RKO (cell line): Measurements from ENCODE around the gene SPHK2.
"Not testable (repeated sequence)": the region's sequence is repeated elsewhere in the genome, so short reads cannot be mapped to it uniquely, and the experiment has no call there.

Experiments used
- DNase-seq: peaks from one replicate; pipeline ENCODE4 v3.0.0-alpha.2; 2016; ENCODE audit warnings: low spot score

SPHK2 gene

GRCh38 chr19:48618916-48619691 lies at the start of gene SPHK2, which contains the start of gene RPL18:
Gene SPHK2 (plus strand): TSS chr19:48619506. CDS start chr19:48620515, 1,009 bp downstream.
Gene RPL18 (minus strand): TSS chr19:48619178. CDS start chr19:48619143, 35 bp downstream.
- DNase-seq = peak; percentile 99

DNA sequence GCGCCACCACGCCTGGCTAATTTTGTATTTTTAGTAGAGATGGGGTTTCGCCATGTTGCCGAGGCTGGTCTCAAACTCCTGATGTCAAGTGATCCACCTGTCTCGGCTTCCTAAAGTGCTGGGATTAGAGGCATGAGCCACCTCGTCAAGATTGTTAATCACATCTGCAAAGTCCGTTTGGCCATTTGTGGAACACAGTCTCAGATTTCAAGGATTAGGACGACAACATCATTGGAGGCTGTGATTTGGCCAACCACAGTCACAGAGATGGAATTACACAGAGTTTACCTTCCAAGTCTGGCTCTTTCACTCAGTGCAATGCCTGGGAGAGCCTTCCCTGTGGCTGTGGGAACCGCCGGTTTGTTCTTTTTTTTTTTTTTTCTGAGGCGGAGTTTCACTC lies 49.5 kb upstream of the SPHK2 start:
- DNase-seq = no peak

DNA sequence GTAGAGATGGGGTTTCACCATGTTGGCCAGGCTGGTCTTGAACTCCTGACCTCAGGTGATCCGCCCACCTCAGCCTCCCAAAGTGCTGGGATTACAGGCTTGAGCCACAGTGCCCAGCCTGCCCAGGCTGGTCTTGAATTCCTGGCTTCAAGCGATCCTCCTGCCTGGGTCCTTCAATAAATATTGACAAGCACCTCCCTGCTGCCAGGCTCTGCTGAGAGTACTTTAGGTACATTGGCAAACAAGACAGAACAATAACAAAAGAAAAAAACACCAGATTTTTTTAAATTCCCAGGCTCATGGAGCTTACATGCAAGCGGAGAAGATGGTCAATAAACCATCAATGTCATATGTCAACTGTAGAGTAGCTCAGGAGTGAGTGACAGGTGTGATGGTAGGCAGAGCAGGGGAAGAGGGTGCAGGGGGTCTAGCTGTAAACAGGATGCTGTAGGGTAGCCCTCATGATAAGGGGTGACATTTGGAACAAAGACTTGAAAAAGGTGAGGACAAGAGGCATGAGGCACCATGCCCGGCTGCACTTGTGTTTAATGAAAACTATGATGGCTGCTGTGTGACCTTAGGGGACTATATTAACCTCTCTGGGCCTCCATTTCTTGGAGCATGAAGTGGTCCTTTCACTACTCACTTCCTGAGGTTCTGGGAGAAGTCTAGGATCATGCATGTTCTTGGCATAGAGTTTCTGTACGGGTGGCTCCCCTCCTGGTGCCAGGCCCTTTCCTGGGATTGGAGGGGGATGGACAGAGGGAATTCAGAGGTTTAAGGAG lies 47.7 kb upstream of the SPHK2 start:
- DNase-seq = no peak

DNA sequence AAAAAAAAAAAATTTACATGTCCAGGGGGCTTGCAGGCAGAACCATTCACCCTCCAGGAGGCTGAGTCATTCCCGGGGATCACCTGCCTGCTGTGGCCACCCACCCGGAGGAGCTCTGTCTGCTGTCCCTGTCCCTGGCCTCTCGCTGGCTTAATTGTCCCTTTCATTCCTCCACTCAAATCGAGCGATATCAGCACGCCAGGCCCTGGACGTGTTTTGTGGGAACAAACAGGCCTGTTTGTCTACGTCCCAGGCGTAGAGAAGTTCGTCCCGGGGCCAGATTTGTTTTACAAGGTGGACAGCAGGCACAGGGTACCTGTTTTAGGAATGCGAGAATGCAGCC lies 46.2 kb upstream of the SPHK2 start:
- no peak for DNase-seq

DNA sequence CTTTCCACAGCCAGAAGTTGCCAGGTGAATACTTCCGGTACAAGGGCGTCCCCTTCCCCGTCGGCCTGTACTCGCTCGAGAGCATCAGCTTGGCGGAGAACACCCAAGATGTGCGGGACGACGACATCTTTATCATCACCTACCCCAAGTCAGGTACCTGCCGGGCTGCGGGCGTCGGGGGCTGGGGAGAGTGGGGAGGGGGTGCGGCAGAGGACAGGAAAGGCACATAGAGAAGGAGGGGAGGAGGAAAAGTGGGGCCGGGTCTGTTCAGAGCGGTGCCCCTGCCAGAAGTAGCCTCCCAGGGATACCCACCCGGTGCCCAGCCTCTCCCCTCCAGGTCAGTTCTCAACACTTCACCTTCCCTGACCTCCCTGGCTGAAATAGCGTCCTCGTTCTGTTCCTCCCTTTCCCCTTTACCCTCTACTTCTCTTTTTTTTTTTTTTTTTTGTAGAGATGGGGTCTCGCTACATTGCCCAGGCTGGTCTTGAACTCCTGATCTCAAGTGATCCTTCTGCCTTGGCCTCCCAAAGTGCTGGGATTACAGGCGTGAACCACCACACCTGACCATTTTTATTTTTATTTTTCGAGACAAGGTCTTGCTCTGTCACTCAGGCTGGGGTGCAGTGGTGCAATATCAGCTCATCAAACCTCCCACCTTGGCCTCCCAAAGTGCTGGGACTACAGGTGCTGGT lies 43.2 kb upstream of the SPHK2 start:
- DNase-seq = no peak

DNA sequence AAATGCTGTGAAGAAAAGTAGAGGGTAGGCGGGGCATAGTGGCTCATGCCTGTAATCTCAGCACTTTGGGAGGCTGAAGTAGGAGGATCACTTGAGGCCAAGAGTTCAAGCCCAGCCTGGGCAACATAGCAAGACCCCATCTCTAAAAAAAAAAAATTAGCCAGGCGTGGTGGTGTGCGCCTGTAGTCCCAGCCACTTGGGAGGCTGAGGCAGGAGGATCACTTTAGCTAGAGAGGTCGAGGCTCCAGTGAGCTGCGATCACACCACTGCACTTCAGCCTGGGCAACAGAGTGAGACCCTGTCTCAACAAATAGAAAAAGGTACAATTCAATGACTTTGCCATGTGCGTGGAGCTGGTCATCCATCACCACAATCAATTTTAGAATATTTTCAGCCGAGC lies 41.4 kb upstream of the SPHK2 start:
- not testable (repeated sequence) for DNase-seq

- DNase-seq = no peak
Observed at GRCh38 chr19:48578891-48579290, 40.4 kb upstream of the SPHK2 start.

DNA sequence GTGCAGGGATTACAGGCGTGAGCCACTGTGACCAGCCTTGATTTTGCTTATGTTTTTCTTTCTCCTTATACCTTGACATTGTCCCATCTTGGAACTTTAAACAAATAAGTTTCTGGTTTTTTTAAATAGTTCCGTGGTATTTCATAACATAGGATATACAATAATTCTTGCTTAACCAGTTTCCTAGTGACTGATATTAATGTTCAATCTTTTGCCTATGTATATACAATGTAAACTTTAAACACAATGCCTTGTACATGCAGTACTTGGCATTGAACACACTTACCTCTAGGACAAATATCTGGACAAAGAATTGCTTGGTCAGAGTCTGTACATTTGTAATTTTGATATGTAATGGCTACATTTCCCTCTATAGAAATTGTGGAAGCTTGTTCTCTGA lies 37.1 kb upstream of the SPHK2 start:
- no peak for DNase-seq

DNA sequence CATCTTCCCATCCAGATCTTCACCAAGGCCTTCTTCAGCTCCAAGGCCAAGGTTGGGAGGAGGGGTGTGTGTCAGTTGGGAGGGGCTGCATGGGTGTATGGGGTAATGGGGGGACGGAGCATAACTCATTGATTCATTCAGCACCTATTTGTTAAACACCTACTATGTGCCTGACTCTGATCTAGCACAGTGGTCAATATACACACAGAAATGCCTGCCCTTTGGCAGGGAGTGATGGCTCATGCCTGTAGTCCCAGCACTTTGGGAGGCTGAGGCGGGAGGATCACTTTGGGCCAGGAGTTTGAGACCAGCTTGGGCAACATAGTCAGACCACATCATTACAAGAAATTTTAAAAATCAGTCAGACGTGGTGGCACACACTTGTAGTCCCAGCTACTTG lies 31.9 kb upstream of the SPHK2 start:
- DNase-seq = no peak

DNA sequence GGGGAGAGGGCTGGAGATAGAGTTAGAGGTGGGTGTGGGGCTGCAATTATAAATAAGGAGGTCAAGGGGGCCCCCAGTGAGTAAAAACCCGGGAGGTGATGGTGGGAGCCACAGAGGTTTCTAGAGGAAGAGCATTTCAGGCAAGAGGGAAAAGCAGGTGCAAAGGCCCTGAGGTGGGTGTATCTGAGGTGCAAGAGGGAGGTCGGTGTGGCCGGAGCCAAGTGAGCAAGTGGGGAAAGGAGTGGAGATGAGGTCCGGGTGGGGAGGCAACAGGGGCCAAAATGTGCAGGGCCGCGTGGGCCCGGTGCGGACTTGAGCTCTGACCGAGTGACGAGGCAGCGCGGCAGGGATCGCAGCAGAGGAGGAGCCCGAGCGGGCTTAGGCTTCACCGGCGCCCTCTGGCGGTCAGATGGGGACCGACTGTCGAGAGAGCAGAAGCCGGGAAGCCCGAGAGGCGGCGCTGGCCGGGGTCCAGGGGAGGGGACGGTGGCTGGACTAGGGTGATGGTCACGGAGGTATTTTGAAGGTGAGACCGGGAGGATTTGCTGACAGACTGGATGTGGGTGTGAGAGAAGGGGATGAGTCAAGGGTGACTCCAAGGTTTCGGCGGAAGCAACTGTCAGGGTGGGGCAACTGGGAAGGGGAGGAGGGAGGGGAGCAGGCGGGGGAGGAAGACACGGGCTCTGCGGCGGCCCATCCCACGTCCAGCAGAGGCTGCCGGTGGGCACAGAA lies 30.5 kb upstream of the SPHK2 start:
- DNase-seq = peak; percentile 93

- peak; percentile 67 for DNase-seq
Observed at GRCh38 chr19:48591021-48591420, 28.3 kb upstream of the SPHK2 start.

- DNase-seq = no peak
Observed at GRCh38 chr19:48595171-48595570, 24.1 kb upstream of the SPHK2 start.

GRCh38 chr19:48595833-48596232 lies 23.5 kb upstream of the SPHK2 start:
- DNase-seq = no peak

- no peak for DNase-seq
Observed at GRCh38 chr19:48596237-48596636, 23.1 kb upstream of the SPHK2 start.

DNA sequence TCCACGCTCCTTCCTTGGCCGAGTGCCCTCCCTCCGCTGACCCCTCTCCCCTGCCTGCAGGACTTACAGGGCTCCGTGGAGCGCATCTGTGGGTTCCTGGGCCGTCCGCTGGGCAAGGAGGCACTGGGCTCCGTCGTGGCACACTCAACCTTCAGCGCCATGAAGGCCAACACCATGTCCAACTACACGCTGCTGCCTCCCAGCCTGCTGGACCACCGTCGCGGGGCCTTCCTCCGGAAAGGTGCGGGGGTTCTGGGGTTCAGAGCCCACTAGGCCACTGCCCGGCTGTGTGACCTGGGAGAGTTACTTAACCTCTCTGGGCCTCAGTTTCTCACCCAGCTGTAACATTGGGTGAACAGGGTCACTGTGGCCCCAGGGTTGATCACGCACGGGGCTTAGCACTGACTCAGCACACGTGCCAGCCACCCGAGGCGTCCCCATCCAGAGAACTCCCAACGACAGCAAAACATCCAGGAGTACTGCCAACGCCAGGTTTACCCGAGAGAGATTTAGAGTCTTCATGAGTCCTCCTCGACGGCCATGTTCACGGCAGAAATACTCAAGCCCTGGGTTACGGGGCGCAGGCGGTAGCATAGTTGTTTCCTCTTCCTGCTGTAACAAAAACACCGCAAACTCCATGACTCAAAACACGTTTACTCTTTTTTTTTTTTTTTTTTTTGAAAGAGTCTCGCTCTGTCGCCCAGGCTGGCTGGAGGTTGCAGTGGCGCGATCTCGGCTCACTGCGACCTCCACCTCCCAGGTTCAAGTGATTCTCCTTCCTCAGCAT lies 22.4 kb upstream of the SPHK2 start:
- DNase-seq = no peak

DNA sequence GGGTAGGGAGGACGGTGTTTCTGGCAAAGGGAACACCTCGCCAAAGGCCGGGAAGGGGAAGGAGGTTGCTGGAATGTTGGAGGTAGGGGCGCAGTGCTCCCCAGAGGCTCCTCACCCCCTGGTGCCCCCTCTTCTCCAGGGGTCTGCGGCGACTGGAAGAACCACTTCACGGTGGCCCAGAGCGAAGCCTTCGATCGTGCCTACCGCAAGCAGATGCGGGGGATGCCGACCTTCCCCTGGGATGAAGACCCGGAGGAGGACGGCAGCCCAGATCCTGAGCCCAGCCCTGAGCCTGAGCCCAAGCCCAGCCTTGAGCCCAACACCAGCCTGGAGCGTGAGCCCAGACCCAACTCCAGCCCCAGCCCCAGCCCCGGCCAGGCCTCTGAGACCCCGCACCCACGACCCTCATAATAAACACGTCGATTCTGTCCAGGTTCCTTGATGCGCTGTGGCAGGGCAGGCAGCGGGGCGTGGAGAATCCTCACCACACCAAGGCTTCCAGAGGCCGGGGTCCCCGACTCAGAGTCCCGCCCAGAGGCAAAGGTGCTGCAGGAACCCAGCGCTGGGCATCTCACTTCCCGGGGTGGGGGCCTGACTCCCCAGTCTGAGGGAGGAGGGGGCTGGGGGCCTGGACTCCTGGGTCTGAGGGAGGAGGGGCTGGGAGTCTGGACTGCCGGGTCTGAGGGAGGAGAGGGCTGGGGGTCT lies 20.2 kb upstream of the SPHK2 start:
- no peak for DNase-seq

DNA sequence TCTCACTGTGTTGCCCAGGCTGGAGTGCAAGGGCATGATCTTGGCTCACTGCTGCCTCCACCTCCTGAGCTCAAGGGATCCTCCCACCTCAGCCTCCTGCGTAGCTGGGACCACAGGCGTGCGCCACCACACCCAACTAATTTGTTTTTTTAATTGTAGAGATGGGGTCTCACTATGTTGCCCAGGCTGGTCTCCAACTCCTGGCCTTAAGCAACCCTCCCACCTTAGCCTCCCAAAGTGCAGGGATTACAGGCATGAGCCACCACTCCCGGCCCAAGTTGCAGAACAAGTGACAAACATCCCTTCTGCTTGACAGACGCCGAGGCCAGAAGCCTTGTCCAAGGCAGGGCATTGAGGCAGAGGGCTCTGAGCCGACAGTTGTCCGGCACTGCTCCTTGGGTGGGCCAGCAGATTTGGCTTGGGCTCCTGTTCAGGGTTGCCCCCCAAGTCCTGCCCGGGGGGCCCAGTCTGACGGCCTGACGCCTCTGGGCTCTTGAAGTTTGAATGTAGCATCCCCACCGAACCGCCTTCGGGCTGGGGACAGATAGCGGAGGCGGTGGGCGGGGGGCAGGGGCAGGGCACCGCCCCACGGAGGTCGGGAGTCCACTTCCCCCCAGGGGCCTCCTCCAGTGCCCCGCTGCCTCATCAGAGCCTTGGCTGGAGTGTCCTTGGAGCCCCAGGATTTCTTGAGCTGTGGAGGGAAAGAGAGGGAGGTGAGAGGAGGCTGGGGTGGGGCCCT lies 18.5 kb upstream of the SPHK2 start:
- DNase-seq = no peak

GRCh38 chr19:48603001-48603400 lies 16.3 kb upstream of the SPHK2 start:
- no peak for DNase-seq

- no peak for DNase-seq
Observed at GRCh38 chr19:48603449-48603848, 15.9 kb upstream of the SPHK2 start.

DNA sequence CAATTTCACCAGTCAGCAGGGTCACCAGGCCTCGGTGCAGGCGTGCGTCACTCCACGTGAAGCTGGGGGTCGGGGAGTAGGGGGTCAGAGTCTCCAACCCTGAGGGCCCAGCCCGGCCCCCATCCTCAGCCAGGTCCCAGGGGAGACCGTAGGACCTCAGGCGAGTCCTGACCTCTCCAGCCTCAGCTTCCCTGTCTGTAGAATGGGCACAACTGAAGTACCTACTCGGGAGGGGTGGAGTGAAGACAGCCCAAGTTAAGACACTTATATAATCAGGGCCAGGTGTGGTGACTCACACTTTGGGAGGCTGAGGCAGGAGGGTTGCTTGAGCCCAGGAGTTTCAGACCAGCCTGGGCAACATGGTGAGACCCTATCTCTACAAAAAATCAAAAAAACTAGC lies 15.5 kb upstream of the SPHK2 start:
- no peak for DNase-seq
